ENCODE results near the gene PPP1R15A. TPM values are rescaled to one million over a fixed set of nuclear protein-coding genes. Genes with fewer than 3 reads are reported as not detected.
"Not testable (repeated sequence)": the region's sequence is repeated elsewhere in the genome, so short reads cannot be mapped to it uniquely, and the experiment has no call there.

Gene PPP1R15A
- total RNA-seq, 4 donors from 2014 or later, result 28.6 to 53.0 (median 30.9) TPM

- intact Hi-C loops (cut with DNase I; ENCODE audit: low total_unique reads), result loop anchor here (10.0 kb wide), 1 partner anchor 68 kb away; the partner anchor contains the start of gene FTL
- DNase-seq, result no peak
- peaks cover 0 to 8% of the 10 kb centered on the region in 2 donors for H3K4me1 ChIP-seq
- no peaks in the 10 kb centered on the region for H3K9me3 ChIP-seq
- H3K36me3 ChIP-seq, result no peaks in the 10 kb centered on the region
- H3K27me3 ChIP-seq, result no peaks in the 10 kb centered on the region
- H3K27ac ChIP-seq, result peak overlapping the region; percentile 88 to 91
- no peak overlapping the region for H3K4me3 ChIP-seq
- TF ChIP-seq CTCF (IDR thresholded peaks at IDR 0.05) (no peak), POLR2A (IDR thresholded peaks at IDR 0.05) (no peak)
These were observed 25.0 kb downstream of the PPP1R15A start for GRCh38 chr19:48897181-48897580.

DNA sequence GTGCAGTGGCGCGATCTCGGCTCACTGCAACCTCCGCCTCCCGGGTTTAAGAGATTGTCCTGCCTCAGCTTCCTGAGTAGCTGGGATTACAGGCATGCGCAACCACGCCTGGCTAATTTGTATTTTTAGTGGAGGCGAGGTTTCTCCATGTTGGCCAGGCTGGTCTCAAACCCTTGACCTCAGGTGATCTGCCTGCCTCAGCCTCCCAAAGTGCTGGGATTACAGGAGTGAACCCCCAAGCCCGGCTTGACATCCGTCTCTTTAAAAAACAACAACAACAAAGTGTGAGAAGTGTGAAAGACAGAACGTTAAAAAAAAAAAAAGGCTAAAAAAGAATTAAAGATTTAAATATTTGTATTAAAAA is 27.1 kb downstream of the PPP1R15A start:
- not testable (repeated sequence) for H3K36me3 ChIP-seq, H3K4me1 ChIP-seq, H3K27me3 ChIP-seq, H3K9me3 ChIP-seq, DNase-seq
- H3K4me3 ChIP-seq, result peak overlapping the region; percentile 67 to 89
- intact Hi-C loops (cut with DNase I; ENCODE audit: low total_unique reads), result loop anchor here (10.0 kb wide), 1 partner anchor 65 kb away; the partner anchor contains the start of gene FTL
- H3K27ac ChIP-seq, result peak overlapping the region; percentile 89 to 98

DNA sequence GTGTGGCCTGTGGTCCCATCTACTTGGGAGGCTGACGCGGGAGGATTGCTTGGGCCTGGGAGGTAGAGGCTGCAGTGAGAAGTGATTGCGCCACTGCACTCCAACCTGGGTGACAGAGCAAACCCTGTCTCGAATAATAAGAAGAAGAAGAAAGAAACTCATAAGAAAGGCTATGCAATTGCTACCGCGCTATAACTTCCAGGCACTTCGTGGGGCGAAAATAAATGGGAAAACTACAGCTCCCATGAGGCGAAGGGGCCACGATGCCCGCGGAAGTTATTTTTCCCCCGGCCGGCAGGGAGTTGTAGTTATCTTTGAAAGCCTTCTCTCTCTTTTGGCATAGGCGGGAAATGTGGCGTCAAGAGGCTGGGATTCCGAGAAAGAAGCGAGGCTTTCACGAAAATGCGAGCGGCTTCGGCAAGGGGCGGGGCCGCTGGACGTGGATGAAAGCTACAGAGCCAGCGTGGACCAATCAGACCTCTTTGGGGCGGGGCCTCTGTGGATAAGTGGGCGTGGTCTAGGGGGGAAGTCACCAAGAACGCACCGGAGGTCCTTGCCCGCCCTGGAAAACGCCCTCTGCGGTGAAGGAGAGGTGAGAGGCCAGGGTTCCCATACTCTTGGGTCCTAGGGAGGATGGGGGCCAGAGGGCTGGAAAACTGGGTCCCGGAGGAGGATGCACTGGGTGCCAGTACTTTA is 27.7 kb downstream of the PPP1R15A start, which contains the start of gene NUCB1:
TSS of gene NUCB1 (plus strand) at position 532 of the 696 bp plus-strand sequence. CDS start 485 bp downstream, outside the sequence.
- Histone ChIP-seq H3K27me3 (no peaks in the 10 kb centered on the region), H3K36me3 (no peaks in the 10 kb centered on the region), H3K4me3 (peak within 1 kb of the TSS; percentile 67 to 89), H3K27ac (peak within 1 kb of the TSS; percentile 89 to 98), H3K9me3 (no peaks in the 10 kb centered on the region), H3K4me1 (peaks cover 0 to 9% of the 10 kb centered on the region in 2 donors)
- intact Hi-C loops (cut with DNase I; ENCODE audit: low total_unique reads), result loop anchor here (10.0 kb wide), 1 partner anchor 65 kb away; the partner anchor contains the start of gene FTL
- TF ChIP-seq POLR2A (IDR thresholded peaks at IDR 0.05), result peak; percentile 68 to 73
- TF ChIP-seq CTCF (IDR thresholded peaks at IDR 0.05), result peak; percentile 21 to 57 (median 34)
- DNase-seq, result peak; percentile 100

DNA sequence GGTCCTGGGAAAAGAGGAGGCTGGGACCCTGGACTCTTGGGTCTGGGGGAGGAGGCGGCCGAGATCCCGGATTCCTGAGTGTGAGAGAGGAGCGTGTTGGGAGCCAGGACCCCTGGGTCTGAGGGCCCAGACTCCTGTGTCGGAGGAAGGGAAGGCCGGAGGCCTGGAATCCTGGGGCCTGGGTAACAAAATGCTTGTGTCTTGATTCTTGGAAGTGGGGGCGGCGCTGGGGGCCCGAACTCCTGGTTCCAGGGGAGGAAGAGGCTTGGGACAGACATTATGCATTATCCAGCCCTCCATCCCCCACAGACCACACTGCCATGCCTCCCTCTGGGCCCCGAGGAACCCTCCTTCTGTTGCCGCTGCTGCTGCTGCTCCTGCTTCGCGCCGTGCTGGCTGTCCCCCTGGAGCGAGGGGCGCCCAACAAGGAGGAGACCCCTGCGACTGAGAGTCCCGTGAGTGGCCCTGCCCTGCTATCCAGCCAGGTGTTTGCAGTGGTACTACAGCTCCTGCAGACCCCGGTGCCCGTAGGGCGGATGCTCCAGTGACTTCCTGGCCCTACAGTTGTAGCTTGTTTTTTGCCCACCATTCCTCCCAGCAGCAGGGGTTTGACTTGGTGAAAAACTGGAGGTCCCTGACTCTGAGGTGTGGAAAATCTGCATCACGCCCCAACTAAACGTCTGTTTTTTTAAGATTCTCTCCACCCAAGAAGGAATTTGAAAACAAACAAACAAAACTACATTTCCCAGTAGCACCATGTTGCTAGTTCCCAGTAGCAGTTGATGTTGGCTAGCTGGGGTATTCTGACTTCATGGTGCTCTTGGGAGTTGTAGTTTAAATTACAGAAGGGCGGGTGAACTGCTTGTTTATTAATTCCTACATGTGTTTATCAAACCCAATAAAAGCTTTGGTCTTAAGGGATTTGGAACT is 28.5 kb downstream of the PPP1R15A start:
- H3K36me3 ChIP-seq, result no peaks in the 10 kb centered on the region
- no peak for DNase-seq
- H3K4me1 ChIP-seq, result peaks cover 0 to 9% of the 10 kb centered on the region in 2 donors
- TF ChIP-seq POLR2A (IDR thresholded peaks at IDR 0.05), result no peak
- no peak for TF ChIP-seq CTCF (IDR thresholded peaks at IDR 0.05)
- H3K4me3 ChIP-seq, result peak overlapping the region; percentile 67 to 89
- no peaks in the 10 kb centered on the region for H3K9me3 ChIP-seq
- peak overlapping the region; percentile 89 to 98 for H3K27ac ChIP-seq
- intact Hi-C loops (cut with DNase I; ENCODE audit: low total_unique reads), result no loop called here
- no peaks in the 10 kb centered on the region for H3K27me3 ChIP-seq

DNA sequence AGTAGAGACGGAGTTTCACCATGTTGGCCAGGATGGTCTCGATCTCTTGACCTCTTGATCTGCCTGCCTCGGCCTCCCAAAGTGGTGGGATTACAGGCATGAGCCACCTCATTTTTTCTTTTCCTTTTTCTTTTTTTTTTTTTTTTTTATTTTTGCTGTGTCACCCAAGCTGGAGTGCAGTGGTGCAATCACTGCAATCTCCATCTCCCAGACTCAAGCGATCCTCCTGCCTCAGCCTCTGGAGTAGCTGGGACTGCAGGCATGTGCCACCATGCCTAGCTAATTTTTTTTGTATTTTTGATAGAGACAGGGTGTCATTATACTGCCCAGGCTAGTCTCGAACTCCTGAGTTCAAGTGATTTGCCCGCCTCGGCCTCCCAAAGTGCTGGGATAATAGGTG is 30.1 kb downstream of the PPP1R15A start:
- DNase-seq, H3K27me3 ChIP-seq: not testable (repeated sequence)

DNA sequence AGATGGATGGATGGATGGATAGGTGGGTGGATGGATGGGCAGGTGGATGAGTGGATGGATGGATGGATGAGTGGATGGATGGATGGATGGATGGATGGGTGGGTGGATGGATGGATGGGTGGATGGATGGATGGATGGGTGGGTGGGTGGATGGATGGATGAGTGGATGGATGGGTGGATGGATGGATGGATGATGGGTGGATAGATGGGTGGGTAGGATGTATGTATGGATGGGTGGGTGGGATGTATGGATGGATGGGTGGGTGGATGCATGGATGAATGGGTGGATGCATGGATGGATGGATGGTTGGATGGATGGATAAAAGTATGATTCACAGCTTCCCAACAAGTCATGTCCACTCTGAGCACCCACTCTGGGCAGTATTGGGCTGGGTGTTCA is 31.6 kb downstream of the PPP1R15A start:
- DNase-seq; H3K4me3 ChIP-seq; H3K9me3 ChIP-seq; H3K27me3 ChIP-seq; intact Hi-C loops (cut with DNase I; ENCODE audit: low total_unique reads); H3K27ac ChIP-seq; H3K36me3 ChIP-seq; H3K4me1 ChIP-seq: not testable (repeated sequence)

More for the DNA sequence above, 30.1 kb downstream of the PPP1R15A start:
- H3K36me3 ChIP-seq; H3K4me3 ChIP-seq; H3K4me1 ChIP-seq; intact Hi-C loops (cut with DNase I; ENCODE audit: low total_unique reads); H3K9me3 ChIP-seq; H3K27ac ChIP-seq: not testable (repeated sequence)
